ENCODE data around the gene TCF20.
A peak's percentile ranks its signal among the peaks of the same experiment; 100 is the strongest.

TCF20 gene

GRCh38 chr22:42270510-42271190 lies at the start of gene TCF20:
Gene TCF20 (minus strand): TSS chr22:42270653. CDS start chr22:42215305, 55,348 bp downstream.
- peak; percentile 23 for DNase-seq

GRCh38 chr22:42319386-42319785 lies 48.9 kb upstream of the TCF20 start:
- no peak for DNase-seq

GRCh38 chr22:42318967-42319366 lies 48.5 kb upstream of the TCF20 start:
- DNase-seq: no peak

- DNase-seq: no peak
These were observed 47.5 kb upstream of the TCF20 start for GRCh38 chr22:42317691-42318547.

- DNase-seq: no peak
These were observed 46.6 kb upstream of the TCF20 start for GRCh38 chr22:42317008-42317407.

- DNase-seq: no peak
These were observed 44.9 kb upstream of the TCF20 start for GRCh38 chr22:42315392-42315756.

- no peak for DNase-seq
These were observed 44.4 kb upstream of the TCF20 start for GRCh38 chr22:42314709-42315391.

- no peak for DNase-seq
These were observed 43.5 kb upstream of the TCF20 start for GRCh38 chr22:42313804-42314581.

GRCh38 chr22:42313204-42313603 lies 42.8 kb upstream of the TCF20 start:
- no peak for DNase-seq

- DNase-seq: no peak
These were observed 40.0 kb upstream of the TCF20 start for GRCh38 chr22:42310291-42311015.

GRCh38 chr22:42309865-42310264 lies 39.4 kb upstream of the TCF20 start:
- no peak for DNase-seq

GRCh38 chr22:42308892-42309468 lies 38.5 kb upstream of the TCF20 start:
- DNase-seq: no peak

GRCh38 chr22:42307806-42308563 lies 37.5 kb upstream of the TCF20 start:
- DNase-seq: no peak

GRCh38 chr22:42306010-42306409 lies 35.6 kb upstream of the TCF20 start:
- DNase-seq: no peak

- DNase-seq: no peak
These were observed 33.9 kb upstream of the TCF20 start for GRCh38 chr22:42304324-42304790.

GRCh38 chr22:42303396-42304323 lies 33.2 kb upstream of the TCF20 start:
- DNase-seq: no peak

- DNase-seq: no peak
These were observed 31.3 kb upstream of the TCF20 start for GRCh38 chr22:42301742-42302102.

- DNase-seq: no peak
These were observed 30.8 kb upstream of the TCF20 start for GRCh38 chr22:42301077-42301741.
